ENCODE results near the gene CXCR5.
A peak's percentile ranks its signal among the peaks of the same experiment; 100 is the strongest.

The CXCR5 gene

GRCh38 chr11:118930094-118930712, 46.5 kb downstream of the CXCR5 start:
- peak; percentile 80 for TF ChIP-seq CTCF (IDR thresholded peaks at IDR 0.05; ENCODE audit: insufficient read depth, missing control alignments)
- FAIRE-seq = no peak
- DNase-seq (ENCODE audit: insufficient read length, low spot score) = no peak

- FAIRE-seq (no peak), DNase-seq (ENCODE audit: insufficient read length, low spot score) (no peak)
- TF ChIP-seq CTCF (IDR thresholded peaks at IDR 0.05; ENCODE audit: insufficient read depth, missing control alignments) = no peak
Observed at GRCh38 chr11:118931571-118931970, 47.9 kb downstream of the CXCR5 start.

- no peak for DNase-seq (ENCODE audit: insufficient read length, low spot score)
- TF ChIP-seq CTCF (IDR thresholded peaks at IDR 0.05; ENCODE audit: insufficient read depth, missing control alignments) = no peak
- FAIRE-seq = no peak
Observed at GRCh38 chr11:118933486-118933885, 49.8 kb downstream of the CXCR5 start.

- FAIRE-seq (no peak), DNase-seq (ENCODE audit: insufficient read length, low spot score) (no peak)
- no peak for TF ChIP-seq CTCF (IDR thresholded peaks at IDR 0.05; ENCODE audit: insufficient read depth, missing control alignments)
Observed at GRCh38 chr11:118935376-118935775, 51.7 kb downstream of the CXCR5 start.

GRCh38 chr11:118938491-118939403, 55.1 kb downstream of the CXCR5 start:
- TF ChIP-seq CTCF (IDR thresholded peaks at IDR 0.05; ENCODE audit: insufficient read depth, missing control alignments) = no peak
- DNase-seq (ENCODE audit: insufficient read length, low spot score) (no peak), FAIRE-seq (no peak)

GRCh38 chr11:118939404-118939915, 55.8 kb downstream of the CXCR5 start:
- DNase-seq (ENCODE audit: insufficient read length, low spot score) (no peak), FAIRE-seq (no peak)
- no peak for TF ChIP-seq CTCF (IDR thresholded peaks at IDR 0.05; ENCODE audit: insufficient read depth, missing control alignments)

All from D721Med (cell line).